A673 (cell line): ENCODE data around the gene IQGAP2.

Source experiments
- CTCF ChIP-seq: fragments of 300-800, 200-600 bp; sonication (generic); conservative IDR thresholded peaks from 2 replicates; pipeline ENCODE4 v1.5.1; 2017; ENCODE audit warnings: low read depth, mild to moderate bottlenecking, antibody characterized with exemption, low read length, moderate library complexity, mixed read lengths
- EZH2 ChIP-seq: fragments of 200-600 bp; sonication (generic); IDR thresholded peaks from 2 replicates; pipeline ENCODE4 v1.6.1; 2017; ENCODE audit warnings: borderline replicate concordance, low read depth, mild to moderate bottlenecking, mixed read lengths, antibody characterized with exemption, low read length; ENCODE audit not compliant: poor library complexity, severe bottlenecking

- TF ChIP-seq CTCF (no peak), EZH2 (no peak)
Observed at GRCh38 chr5:76700571-76700970, 297.5 kb downstream of the IQGAP2 start.
